H1 (cell line): ENCODE data around the gene NPHS2. TPM values are rescaled to one million over a fixed set of nuclear protein-coding genes. Genes with fewer than 3 reads are reported as not detected.
A peak's percentile ranks its signal among the peaks of the same experiment; 100 is the strongest.

Experiments
- CTCF ChIA-PET: fragments of 300-600 bp; sonication (Branson Sonifier 250); formaldehyde crosslinking; loops from one replicate; lab custom pipeline; 2021; ENCODE audit not compliant: partially characterized antibody; lab: Charles Lee
- POLR2A ChIA-PET: fragments of 300-600 bp; sonication (Branson Sonifier 250); formaldehyde crosslinking; loops from one replicate; lab custom pipeline; 2021; ENCODE audit warnings: inconsistent platforms; ENCODE audit not compliant: partially characterized antibody; lab: Charles Lee
- DNase-seq, 2 experiments: peaks; one replicate each; pipeline versions ENCODE4 v3.0.0 to v3.0.0-alpha.2; 2010 to 2022; ENCODE audit warnings: low spot score in 2 of 2, low read depth in 1 of 2, mixed read lengths in 1 of 2
- FAIRE-seq: peaks from 2 replicates; lab custom pipeline; 2011; peaks lifted over from hg19 to GRCh38; lab: Jason Lieb, UNC
- H2AFZ ChIP-seq: 2 replicates; pipeline ENCODE4 v1.8.1; 2012; ENCODE audit warnings: low read length, inconsistent platforms
- H2AK5ac ChIP-seq: 2 replicates; pipeline ENCODE4 v1.6.1; 2013; ENCODE audit warnings: low read depth, low read length
- H2BK120ac ChIP-seq: replicated peaks from 2 replicates; pipeline ENCODE3; 2013; ENCODE audit warnings: low read depth, low read length, inconsistent platforms
- H2BK12ac ChIP-seq: 2 replicates; pipeline ENCODE4 v1.6.1; 2013; ENCODE audit warnings: low read depth, low read length
- H2BK15ac ChIP-seq: 2 replicates; pipeline ENCODE4 v1.6.1; 2013; ENCODE audit warnings: low read length
- H2BK20ac ChIP-seq: 2 replicates; pipeline ENCODE4 v1.6.1; 2013; ENCODE audit warnings: low read length
- H2BK5ac ChIP-seq: 2 replicates; pipeline ENCODE4 v1.6.1; 2013; ENCODE audit warnings: low read depth, low read length
- H3K14ac ChIP-seq: 2 replicates; pipeline ENCODE4 v1.6.1; 2013; ENCODE audit warnings: inconsistent platforms; ENCODE audit not compliant: insufficient read length
- H3K18ac ChIP-seq: 2 replicates; pipeline ENCODE4 v1.6.1; 2013; ENCODE audit warnings: low read length; ENCODE audit errors: extremely low read depth
- H3K23ac ChIP-seq: 2 replicates; pipeline ENCODE4 v1.6.1; 2013; ENCODE audit warnings: inconsistent platforms; ENCODE audit not compliant: insufficient read length
- H3K23me2 ChIP-seq: 2 replicates; pipeline ENCODE4 v1.6.1; 2013; ENCODE audit warnings: low read depth, low read length
- H3K27ac ChIP-seq: 2 replicates; pipeline ENCODE4 v1.6.1; 2011; ENCODE audit warnings: low read depth, low read length, inconsistent platforms
- H3K27me3 ChIP-seq, 4 experiments: replicated peaks in 1 of 4; 1 replicate in 1 of 4; 2 replicates in 3 of 4; pipeline versions ENCODE4 v1.6.1 to v1.8.1; 2011 to 2013; ENCODE audit warnings: low read length in 3 of 4, mild to moderate bottlenecking in 3 of 4, inconsistent platforms in 2 of 4, mixed read lengths in 2 of 4, moderate library complexity in 1 of 4; ENCODE audit not compliant: control insufficient read depth in 3 of 4, insufficient read depth in 3 of 4; ENCODE audit errors: extremely low read depth in 1 of 4
- H3K36me3 ChIP-seq, 4 experiments: 2 replicates each; pipeline versions ENCODE4 v1.6.1 to v1.8.1; 2011 to 2013; ENCODE audit warnings: mild to moderate bottlenecking in 4 of 4, low read length in 3 of 4, moderate library complexity in 2 of 4, control low read depth in 1 of 4, inconsistent platforms in 1 of 4; ENCODE audit not compliant: insufficient read depth in 4 of 4, control insufficient read depth in 2 of 4
- H3K4ac ChIP-seq: replicated peaks from 2 replicates; pipeline ENCODE3; 2013; ENCODE audit warnings: low read length, low read depth, mixed read lengths, inconsistent platforms; ENCODE audit not compliant: insufficient read length
- H3K4me1 ChIP-seq, 4 experiments: replicated peaks in 1 of 4; 1 replicate in 1 of 4; 2 replicates in 3 of 4; pipeline versions ENCODE4 v1.6.1 to v1.8.1; 2011 to 2013; ENCODE audit warnings: low read length in 3 of 4, inconsistent platforms in 2 of 4, mixed read lengths in 1 of 4; ENCODE audit not compliant: insufficient read depth in 4 of 4, control insufficient read depth in 3 of 4
- H3K4me2 ChIP-seq, 2 experiments: 2 replicates each; pipeline versions ENCODE4 v1.6.1 to v1.8.1; 2011 to 2013; ENCODE audit warnings: low read depth in 2 of 2, low read length in 2 of 2, control low read depth in 1 of 2, inconsistent platforms in 1 of 2, mild to moderate bottlenecking in 1 of 2; ENCODE audit not compliant: insufficient read depth in 1 of 2
- H3K4me3 ChIP-seq, 4 experiments: fragments of 200-600, 300-600 bp in 1 of 4; sonication (generic), shearing (Covaris generic), sonication (Bioruptor Twin) in 1 of 4; 2 replicates each; pipeline versions ENCODE4 v1.5.1 to v1.8.1; 2011 to 2016; ENCODE audit warnings: low read length in 4 of 4, low read depth in 3 of 4, control low read depth in 2 of 4, inconsistent platforms in 2 of 4, mild to moderate bottlenecking in 2 of 4, mixed read lengths in 1 of 4, moderate library complexity in 1 of 4; ENCODE audit not compliant: insufficient read depth in 2 of 4; ENCODE audit errors: extremely low read depth in 1 of 4
- H3K56ac ChIP-seq: replicated peaks from 2 replicates; pipeline ENCODE3; 2013; ENCODE audit warnings: low read depth, mild to moderate bottlenecking, mixed read lengths, low read length, inconsistent platforms; ENCODE audit not compliant: insufficient read length
- H3K79me1 ChIP-seq: 2 replicates; pipeline ENCODE4 v1.6.1; 2013; ENCODE audit warnings: low read depth, low read length, control low read depth
- H3K79me2 ChIP-seq, 2 experiments: 2 replicates each; pipeline versions ENCODE4 v1.6.1 to v1.8.1; 2012 to 2013; ENCODE audit warnings: low read length in 2 of 2, mild to moderate bottlenecking in 2 of 2, inconsistent platforms in 1 of 2; ENCODE audit not compliant: insufficient read depth in 2 of 2, control insufficient read depth in 1 of 2
- H3K9ac ChIP-seq, 4 experiments: replicated peaks in 1 of 4; 1 replicate in 1 of 4; 2 replicates in 3 of 4; pipeline versions ENCODE4 v1.6.1 to v1.8.1; 2011 to 2013; ENCODE audit warnings: low read depth in 3 of 4, low read length in 3 of 4, control low read depth in 2 of 4, mild to moderate bottlenecking in 2 of 4, moderate library complexity in 2 of 4, inconsistent platforms in 1 of 4; ENCODE audit errors: extremely low read depth in 1 of 4
- H3K9me3 ChIP-seq, 2 experiments: 2 replicates each; pipeline versions ENCODE4 v1.6.1 to v1.8.1; 2012 to 2013; ENCODE audit warnings: mild to moderate bottlenecking in 2 of 2, moderate library complexity in 2 of 2, control low read depth in 1 of 2, inconsistent platforms in 1 of 2, low read depth in 1 of 2, low read length in 1 of 2, mixed read lengths in 1 of 2; ENCODE audit not compliant: insufficient read depth in 2 of 2
- H4K20me1 ChIP-seq, 2 experiments: replicated peaks in 1 of 2; 2 replicates each; pipeline versions ENCODE3 to v1.8.1; 2011 to 2013; ENCODE audit warnings: inconsistent platforms in 2 of 2, low read length in 2 of 2, mild to moderate bottlenecking in 1 of 2; ENCODE audit not compliant: insufficient read depth in 2 of 2, control insufficient read depth in 1 of 2
- H4K5ac ChIP-seq: 2 replicates; pipeline ENCODE4 v1.6.1; 2013; ENCODE audit warnings: low read length, low read depth, mixed read lengths, inconsistent platforms; ENCODE audit not compliant: insufficient read length
- H4K8ac ChIP-seq: 2 replicates; pipeline ENCODE4 v1.8.0; 2013; ENCODE audit warnings: mild to moderate bottlenecking, moderate library complexity, low read length, inconsistent platforms; ENCODE audit not compliant: insufficient read depth; ENCODE audit errors: extremely low read depth
- H4K91ac ChIP-seq: replicated peaks from 2 replicates; pipeline ENCODE3; 2013; ENCODE audit warnings: low read length, mixed read lengths, inconsistent platforms; ENCODE audit not compliant: insufficient read length
- SRF ChIP-seq: IDR thresholded peaks from 2 replicates; pipeline ENCODE4 v1.6.1; 2011; ENCODE audit warnings: mild to moderate bottlenecking, low read depth, low read length, moderate library complexity
- TEAD4 ChIP-seq: IDR thresholded peaks from 2 replicates; pipeline ENCODE4 v1.6.1; 2012; ENCODE audit warnings: low read depth, low read length, inconsistent platforms, mixed read lengths
- WGBS, 2 experiments: shearing (Covaris generic) in 1 of 2; methylation state at CpG; one replicate each; pipeline versions ENCODE4 v1.1.6 to v1.1.7; 2013 to 2015; ENCODE audit warnings: low lambda C conversion rate in 2 of 2, mixed read lengths in 2 of 2, inconsistent platforms in 1 of 2, low coverage in 1 of 2, missing lambda C conversion rate in 1 of 2; ENCODE audit not compliant: insufficient replicate concordance in 2 of 2, insufficient coverage in 1 of 2, insufficient read length in 1 of 2; ENCODE audit errors: extremely low coverage in 1 of 2, missing lambda C conversion rate in 1 of 2; 5-methylcytosine and 5-hydroxymethylcytosine counted together
- polyA plus RNA-seq, 7 experiments: library from polyadenylated mRNA; depleted of rRNA in 3 of 7; stranded (reverse) in 5 of 7; unstranded in 2 of 7; fragments of >200 nt in 5 of 7; fragments of 200-250 nt in 2 of 7; gene quantifications; 1 replicate in 5 of 7; 2 replicates in 1 of 7; 4 replicates in 1 of 7; pipeline versions ENCODE4 v1.2.1 to v1.2.3, GENCODE V29; 2011 to 2013; ENCODE audit warnings: missing spikeins in 2 of 7, mixed read lengths in 2 of 7
- total RNA-seq: library from RNA; stranded (reverse); fragmentation: NEBNext Ultra II Directional; extraction: Animal tissue kit (Norgen Biotek cat#: 25700); gene quantifications from 2 replicates; pipeline ENCODE4 v1.2.1, GENCODE V29; 2021

The NPHS2 gene
- total and polyA plus RNA-seq, 2 of the 8 experiments (the other 6 are each of a cell fraction or from before 2014, with no cell fraction given): not detected

GRCh38 chr1:179583771-179584320, 8.1 kb upstream of the NPHS2 start:
- Histone ChIP-seq H3K23me2 (no peaks in the 10 kb centered on the region), H3K4me1 (peaks cover 0 to 4% (median 2%) of the 10 kb centered on the region in 4 experiments; a peak in 2 of 7 replicates), H2BK20ac (no peak overlapping the region), H3K27me3 (peaks cover 5 to 24% (median 19%) of the 10 kb centered on the region in 4 experiments), H3K14ac (no peak overlapping the region), H4K91ac (no peak overlapping the region), H4K20me1 (no peaks in the 10 kb centered on the region), H3K23ac (no peak overlapping the region), H2BK120ac (no peak overlapping the region), H3K18ac (0 out of 2 replicates have a peak overlapping the region, but pooled peaks have one; percentile 48), H3K4me2 (no peak overlapping the region), H3K79me1 (no peaks in the 10 kb centered on the region), H2AK5ac (no peak overlapping the region), H2BK12ac (no peak overlapping the region), H3K79me2 (no peaks in the 10 kb centered on the region), H3K4me3 (no peak overlapping the region), H3K4ac (no peak overlapping the region), H3K36me3 (no peaks in the 10 kb centered on the region), H3K9ac (no peak overlapping the region), H4K5ac (no peak overlapping the region), H3K56ac (no peak overlapping the region), H3K27ac (no peak overlapping the region), H4K8ac (no peak overlapping the region), H2BK5ac (no peak overlapping the region), H3K9me3 (peaks cover 1 to 3% of the 10 kb centered on the region in 2 experiments; a peak in 2 of 4 replicates), H2BK15ac (no peak overlapping the region), H2AFZ (0 out of 2 replicates have a peak overlapping the region, but pooled peaks have one; percentile 4)
- FAIRE-seq (no peak), DNase-seq (no peak)
- POLR2A ChIA-PET: no interaction called here
- 85% methylated on average over 5 of the region's 5 CpGs; no CpG with 5 or more reads in 1 of the 2 experiments for WGBS, 2 experiments
- TF ChIP-seq TEAD4: no peak
- TF ChIP-seq SRF: no peak
- CTCF ChIA-PET: interaction anchor here (0.7 to 3.0 kb wide), 3 partner anchors 9 to 1081 kb away, joined by 3 to 8 read pairs (median 3); no protein-coding TSS in a partner anchor
